Common myeloid progenitor, CD34-positive (primary cell): ENCODE data around the gene PHACTR3.

Source experiments
- CTCF ChIA-PET: fragments of 350-600 bp; sonication (Branson Sonifier 250); formaldehyde crosslinking; loops from one replicate; lab custom pipeline; 2021; ENCODE audit warnings: antibody characterized with exemption; lab: Charles Lee
- POLR2A ChIA-PET: fragments of 350-600 bp; sonication (Branson Sonifier 250); formaldehyde crosslinking; loops from one replicate; lab custom pipeline; 2021; ENCODE audit warnings: antibody characterized with exemption; lab: Charles Lee
- DNase-seq, 3 donors: peaks; one replicate each; pipeline versions ENCODE4 v3.0.0 to v3.0.0-alpha.2; 2013
- H3K27ac ChIP-seq, 2 experiments: 1 replicate in 1 of 2; 2 replicates in 1 of 2; pipeline ENCODE4 v1.7.0; 2013; ENCODE audit warnings: inconsistent platforms in 2 of 2, low read length in 2 of 2, mild to moderate bottlenecking in 2 of 2, low read depth in 1 of 2, moderate library complexity in 1 of 2; ENCODE audit not compliant: severe bottlenecking in 2 of 2, insufficient read depth in 1 of 2, poor library complexity in 1 of 2
- H3K27me3 ChIP-seq, 5 experiments: replicated peaks in 2 of 5; 1 replicate in 3 of 5; 2 replicates in 2 of 5; pipeline versions ENCODE4 v1.6.1 to v1.7.0; 2013; ENCODE audit warnings: low read length in 4 of 5, mild to moderate bottlenecking in 2 of 5, moderate library complexity in 2 of 5, inconsistent platforms in 1 of 5; ENCODE audit not compliant: insufficient read depth in 5 of 5, control insufficient read depth in 4 of 5
- H3K36me3 ChIP-seq, 4 experiments: 1 replicate in 2 of 4; 2 replicates in 2 of 4; pipeline versions ENCODE4 v1.6.1 to v1.7.0; 2013; ENCODE audit warnings: low read length in 3 of 4, control low read depth in 1 of 4, mild to moderate bottlenecking in 1 of 4; ENCODE audit not compliant: control insufficient read depth in 4 of 4, insufficient read depth in 4 of 4
- H3K4me1 ChIP-seq, 4 experiments: 1 replicate in 3 of 4; 2 replicates in 1 of 4; pipeline versions ENCODE4 v1.6.1 to v1.7.1; 2013; ENCODE audit warnings: low read length in 3 of 4, mild to moderate bottlenecking in 3 of 4, control low read depth in 1 of 4, inconsistent platforms in 1 of 4, moderate library complexity in 1 of 4; ENCODE audit not compliant: control insufficient read depth in 4 of 4, insufficient read depth in 4 of 4; ENCODE audit errors: control extremely low read depth in 1 of 4
- H3K4me3 ChIP-seq, 7 experiments: 1 replicate in 4 of 7; 2 replicates in 3 of 7; pipeline versions ENCODE4 v1.5.1 to v1.7.0; 2013; ENCODE audit warnings: mild to moderate bottlenecking in 7 of 7, low read length in 6 of 7, moderate library complexity in 6 of 7, inconsistent platforms in 2 of 7, low read depth in 2 of 7, control low read depth in 1 of 7; ENCODE audit not compliant: insufficient read depth in 4 of 7, control insufficient read depth in 1 of 7; ENCODE audit errors: extremely low read depth in 1 of 7
- H3K9me3 ChIP-seq, 5 experiments: 1 replicate in 4 of 5; 2 replicates in 1 of 5; pipeline versions ENCODE4 v1.6.1 to v1.7.1; 2013; ENCODE audit warnings: low read length in 4 of 5, mild to moderate bottlenecking in 2 of 5, inconsistent platforms in 1 of 5, low read depth in 1 of 5, moderate library complexity in 1 of 5; ENCODE audit not compliant: control insufficient read depth in 4 of 5, insufficient read depth in 2 of 5; ENCODE audit errors: control extremely low read depth in 1 of 5
- WGBS: methylation state at CpG from one replicate; pipeline ENCODE4 v1.1.5; 2013; ENCODE audit not compliant: insufficient coverage; 5-methylcytosine and 5-hydroxymethylcytosine counted together

PHACTR3 gene

DNA sequence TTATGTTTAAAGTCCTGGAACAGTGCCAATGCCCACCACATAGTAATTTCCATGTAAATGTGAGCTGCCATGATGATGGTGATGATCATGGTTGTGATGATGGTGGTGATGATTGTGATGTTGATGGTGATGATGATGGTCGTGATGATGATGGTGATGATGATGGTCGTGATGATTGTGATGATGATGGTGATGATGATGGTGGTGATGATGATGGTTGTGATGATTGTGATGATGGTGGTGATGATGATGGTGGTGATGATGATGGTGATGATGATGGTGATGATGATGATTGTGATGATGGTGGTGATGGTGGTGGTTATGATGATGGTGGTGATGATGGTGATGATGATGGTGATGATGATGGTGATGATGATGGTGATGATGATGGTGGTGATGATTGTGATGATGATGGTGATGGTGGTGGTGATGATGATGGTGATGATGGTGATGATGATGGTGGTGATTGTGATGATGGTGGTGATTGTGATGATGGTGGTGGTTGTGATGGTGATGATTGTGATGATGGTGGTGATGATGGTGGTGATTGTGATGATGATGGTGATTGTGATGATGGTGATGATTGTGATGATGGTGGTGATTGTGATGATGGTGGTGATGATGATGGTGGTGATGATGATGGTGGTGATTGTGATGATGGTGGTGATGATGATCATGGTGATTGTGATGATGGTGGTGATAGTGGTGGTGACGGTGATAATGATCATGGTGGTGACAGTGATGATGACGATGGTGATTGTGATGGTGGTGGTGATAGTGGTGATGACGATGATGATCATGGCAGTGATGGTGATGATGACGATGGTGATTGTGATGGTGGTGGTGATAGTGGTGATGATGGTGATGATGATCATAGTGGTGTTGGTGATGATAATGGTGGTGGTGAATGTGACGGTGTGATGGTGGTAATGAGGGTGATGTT lies 82.3 kb downstream of the PHACTR3 start:
- no peak overlapping the region for H3K27ac ChIP-seq
- WGBS, result 91% methylated on average over 7 of the region's 7 CpGs
- peak in 1 of 3 donors; percentile 2 for DNase-seq
- no peak overlapping the region for H3K4me3 ChIP-seq
- H3K4me1 ChIP-seq, result no peaks in the 10 kb centered on the region
- no peaks in the 10 kb centered on the region for H3K36me3 ChIP-seq
- H3K9me3 ChIP-seq, result no peaks in the 10 kb centered on the region
- ChIA-PET POLR2A (no interaction called here), CTCF (no interaction called here)
- H3K27me3 ChIP-seq, result peaks cover 0 to 23% (median 2%) of the 10 kb centered on the region in 5 experiments

GRCh38 chr20:59688356-59688755 lies 84.0 kb downstream of the PHACTR3 start:
- CTCF ChIA-PET, result no interaction called here
- no peaks in the 10 kb centered on the region for H3K36me3 ChIP-seq
- 80% methylated on average over 1 of the region's 3 CpGs for WGBS
- H3K27ac ChIP-seq, result no peak overlapping the region
- H3K9me3 ChIP-seq, result peaks cover 0 to 4% (median 0%) of the 10 kb centered on the region in 5 experiments
- POLR2A ChIA-PET, result no interaction called here
- no peak for DNase-seq
- no peaks in the 10 kb centered on the region for H3K4me1 ChIP-seq
- H3K27me3 ChIP-seq, result peaks cover 0 to 25% (median 9%) of the 10 kb centered on the region in 5 experiments
- H3K4me3 ChIP-seq, result no peak overlapping the region

- no peaks in the 10 kb centered on the region for H3K36me3 ChIP-seq
- WGBS, result 89% methylated on average over 6 of the region's 7 CpGs
- no peak overlapping the region for H3K4me3 ChIP-seq
- ChIA-PET CTCF (no interaction called here), POLR2A (no interaction called here)
- H3K27ac ChIP-seq, result no peak overlapping the region
- peaks cover 0 to 4% (median 0%) of the 10 kb centered on the region in 5 experiments for H3K9me3 ChIP-seq
- peaks cover 0 to 29% (median 9%) of the 10 kb centered on the region in 5 experiments for H3K27me3 ChIP-seq
- DNase-seq, result no peak
- no peaks in the 10 kb centered on the region for H3K4me1 ChIP-seq
These were observed 84.7 kb downstream of the PHACTR3 start for GRCh38 chr20:59688999-59689398.

- Histone ChIP-seq H3K27me3 (peaks cover 0 to 30% (median 11%) of the 10 kb centered on the region in 5 experiments), H3K4me3 (no peak overlapping the region), H3K9me3 (peaks cover 0 to 4% (median 0%) of the 10 kb centered on the region in 5 experiments), H3K4me1 (no peaks in the 10 kb centered on the region), H3K27ac (no peak overlapping the region), H3K36me3 (no peaks in the 10 kb centered on the region)
- WGBS, result 97% methylated on average over 4 of the region's 4 CpGs
- ChIA-PET CTCF (no interaction called here), POLR2A (no interaction called here)
- no peak for DNase-seq
These were observed 85.8 kb downstream of the PHACTR3 start for GRCh38 chr20:59690101-59690500.

DNA sequence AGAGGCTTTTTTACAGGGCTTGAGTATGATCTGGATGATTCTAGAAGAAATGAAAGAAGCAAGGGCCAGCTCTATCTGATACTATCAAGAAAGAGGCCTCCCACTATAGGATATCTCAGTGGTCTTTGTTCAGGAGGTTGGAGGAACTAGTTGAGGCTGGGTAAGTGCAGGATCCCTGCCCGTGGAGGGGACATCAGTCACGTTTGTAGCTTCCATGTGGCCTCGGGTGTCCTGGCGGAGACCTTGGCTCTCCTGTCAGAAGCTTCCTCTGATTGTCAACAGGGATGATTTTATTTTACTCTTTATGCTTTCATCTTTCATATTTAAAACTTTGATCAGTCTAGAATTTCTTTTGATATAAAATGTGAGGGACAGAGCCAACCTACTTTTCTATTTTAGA lies 86.6 kb downstream of the PHACTR3 start:
- Histone ChIP-seq H3K4me3 (no peak overlapping the region), H3K36me3 (no peaks in the 10 kb centered on the region), H3K27me3 (peaks cover 0 to 27% (median 11%) of the 10 kb centered on the region in 5 experiments), H3K9me3 (peaks cover 0 to 4% (median 0%) of the 10 kb centered on the region in 5 experiments), H3K27ac (no peak overlapping the region), H3K4me1 (no peaks in the 10 kb centered on the region)
- WGBS, result 60% methylated on average over 2 of the region's 4 CpGs
- ChIA-PET CTCF (no interaction called here), POLR2A (no interaction called here)
- DNase-seq, result no peak

DNA sequence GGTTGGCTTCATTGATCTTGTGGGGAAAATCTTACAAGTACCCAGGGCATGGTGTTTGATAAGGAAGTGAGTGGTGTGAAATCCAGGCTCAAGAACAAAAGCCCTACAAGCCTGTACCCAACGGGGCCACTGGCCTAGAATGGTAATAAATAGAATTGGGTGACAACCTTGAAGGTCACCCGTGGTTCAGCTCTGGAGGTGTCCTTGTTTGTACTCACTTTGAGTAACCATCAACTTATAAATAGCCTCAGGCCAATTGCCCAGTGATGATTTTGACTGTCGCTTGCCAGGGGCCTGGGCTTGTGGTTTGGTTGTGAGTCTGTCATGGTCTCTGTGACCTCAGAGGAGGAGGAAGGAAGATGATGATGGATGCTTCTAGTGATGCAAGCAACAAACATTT lies 87.8 kb downstream of the PHACTR3 start:
- no peaks in the 10 kb centered on the region for H3K36me3 ChIP-seq
- peaks cover 0 to 4% (median 0%) of the 10 kb centered on the region in 5 experiments for H3K9me3 ChIP-seq
- ChIA-PET CTCF (no interaction called here), POLR2A (no interaction called here)
- no peaks in the 10 kb centered on the region for H3K4me1 ChIP-seq
- H3K4me3 ChIP-seq, result no peak overlapping the region
- no peak for DNase-seq
- no peak overlapping the region for H3K27ac ChIP-seq
- no CpG with 5 or more reads among the region's 3 CpGs for WGBS
- peaks cover 0 to 33% (median 14%) of the 10 kb centered on the region in 5 experiments for H3K27me3 ChIP-seq

- CTCF ChIA-PET, result no interaction called here
- WGBS, result 88% methylated on average over 4 of the region's 4 CpGs
- Histone ChIP-seq H3K9me3 (peaks cover 0 to 4% (median 0%) of the 10 kb centered on the region in 5 experiments), H3K4me3 (no peak overlapping the region), H3K27me3 (peaks cover 0 to 31% (median 12%) of the 10 kb centered on the region in 5 experiments), H3K27ac (no peak overlapping the region), H3K36me3 (no peaks in the 10 kb centered on the region), H3K4me1 (no peaks in the 10 kb centered on the region)
- DNase-seq, result no peak
- POLR2A ChIA-PET, result no interaction called here
These were observed 89.2 kb downstream of the PHACTR3 start for GRCh38 chr20:59693587-59693986.
